ENCODE data around the gene SLF2. TPM values are rescaled to one million over a fixed set of nuclear protein-coding genes. Genes with fewer than 3 reads are reported as not detected.

The SLF2 gene
- total RNA-seq, 1 experiment from 2014 or later: 23.1 TPM

DNA sequence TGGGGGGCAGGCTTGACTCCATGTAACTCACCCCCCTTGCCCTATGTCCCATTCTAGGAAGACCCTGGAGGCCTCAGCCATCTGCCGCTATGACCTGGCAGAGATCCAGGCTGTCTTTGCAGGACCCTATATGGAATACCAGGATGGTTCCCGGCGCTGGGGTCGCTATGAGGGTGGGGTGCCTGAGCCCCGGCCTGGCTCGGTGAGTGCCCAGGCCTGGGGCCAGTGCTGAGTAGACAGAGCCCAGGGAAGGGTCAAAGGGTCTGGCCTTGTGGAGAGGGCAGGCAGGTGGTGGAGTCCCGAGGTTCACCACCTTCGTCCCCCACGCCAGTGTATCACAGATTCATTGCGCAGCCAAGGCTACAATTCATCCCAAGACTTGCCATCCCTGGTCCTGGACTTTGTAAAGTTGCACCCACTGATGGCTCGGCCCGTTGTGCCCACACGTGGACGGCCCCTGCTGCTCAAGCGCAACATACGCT, 67.1 kb downstream of the SLF2 start:
- Histone ChIP-seq H3K18ac (ENCODE audit: insufficient read length, low read depth, low read length) (no peak overlapping the region), H2BK15ac (ENCODE audit: low read depth, low read length) (no peak overlapping the region), H3K27me3 (ENCODE audit: insufficient read depth, low read length) (no peaks in the 10 kb centered on the region), H3K9me3 (ENCODE audit: control insufficient read depth, low read depth, low read length) (no peaks in the 10 kb centered on the region), H3K79me2 (ENCODE audit: insufficient read depth, low read length) (no peaks in the 10 kb centered on the region), H3K23me2 (ENCODE audit: insufficient read length, low read depth, low read length, poor library complexity, severe bottlenecking) (no peaks in the 10 kb centered on the region), H2BK5ac (ENCODE audit: insufficient read length, low read length) (no peak overlapping the region), H3K27ac (ENCODE audit: insufficient read length, low read depth, low read length) (no peak overlapping the region), H3K56ac (ENCODE audit: insufficient read length, low read depth, low read length) (no peak overlapping the region), H3K4ac (ENCODE audit: low read depth, low read length) (no peak overlapping the region), H2BK20ac (ENCODE audit: low read depth, low read length, poor library complexity, severe bottlenecking) (no peak overlapping the region), H3T11ph (ENCODE audit: low read length) (no peak overlapping the region), H3K23ac (ENCODE audit: insufficient read length, low read depth, low read length) (no peak overlapping the region), H4K8ac (replicated peaks; ENCODE audit: insufficient read length, low read depth, low read length) (no peak overlapping the region), H3K4me2 (ENCODE audit: insufficient read depth, insufficient read length, low read length) (no peak overlapping the region), H4K91ac (ENCODE audit: insufficient read length, low read depth, low read length) (no peak overlapping the region), H4K5ac (ENCODE audit: insufficient read length, low read depth, low read length) (no peak overlapping the region), H4K20me1 (ENCODE audit: control insufficient read depth, insufficient read depth, insufficient read length) (no peaks in the 10 kb centered on the region), H2AFZ (ENCODE audit: low read length) (no peak overlapping the region), H2BK120ac (ENCODE audit: low read depth, low read length, poor library complexity, severe bottlenecking) (no peak overlapping the region), H2BK12ac (ENCODE audit: insufficient read length, low read depth, low read length) (no peak overlapping the region), H3K9ac (ENCODE audit: extremely low read depth, insufficient read length, low read length) (no peak overlapping the region), H3K79me1 (ENCODE audit: insufficient read depth, low read depth, low read length, poor library complexity, severe bottlenecking) (no peaks in the 10 kb centered on the region), H2AK5ac (ENCODE audit: insufficient read length, low read length) (no peak overlapping the region), H3K4me1 (ENCODE audit: insufficient read depth, low read length) (no peaks in the 10 kb centered on the region), H3K14ac (ENCODE audit: insufficient read depth, low read length) (no peak overlapping the region)
- H3K36me3 Mint-ChIP-seq (ENCODE audit: insufficient read depth in 1 of 3, low read depth in 3 of 3): peaks cover 3 to 24% (median 21%) of the 10 kb centered on the region in 3 experiments; a peak in 5 of 7 replicates
- no peak for DNase-seq
- no peaks in the 10 kb centered on the region; a peak in 1 of 5 replicates for H3K9me3 Mint-ChIP-seq
- H3K27me3 Mint-ChIP-seq (ENCODE audit: low read depth): no peaks in the 10 kb centered on the region; the same call in 1 of the 2 replicates
- no peak overlapping the region for H3K4me3 Mint-ChIP-seq
- TF ChIP-seq, protein P1, sequence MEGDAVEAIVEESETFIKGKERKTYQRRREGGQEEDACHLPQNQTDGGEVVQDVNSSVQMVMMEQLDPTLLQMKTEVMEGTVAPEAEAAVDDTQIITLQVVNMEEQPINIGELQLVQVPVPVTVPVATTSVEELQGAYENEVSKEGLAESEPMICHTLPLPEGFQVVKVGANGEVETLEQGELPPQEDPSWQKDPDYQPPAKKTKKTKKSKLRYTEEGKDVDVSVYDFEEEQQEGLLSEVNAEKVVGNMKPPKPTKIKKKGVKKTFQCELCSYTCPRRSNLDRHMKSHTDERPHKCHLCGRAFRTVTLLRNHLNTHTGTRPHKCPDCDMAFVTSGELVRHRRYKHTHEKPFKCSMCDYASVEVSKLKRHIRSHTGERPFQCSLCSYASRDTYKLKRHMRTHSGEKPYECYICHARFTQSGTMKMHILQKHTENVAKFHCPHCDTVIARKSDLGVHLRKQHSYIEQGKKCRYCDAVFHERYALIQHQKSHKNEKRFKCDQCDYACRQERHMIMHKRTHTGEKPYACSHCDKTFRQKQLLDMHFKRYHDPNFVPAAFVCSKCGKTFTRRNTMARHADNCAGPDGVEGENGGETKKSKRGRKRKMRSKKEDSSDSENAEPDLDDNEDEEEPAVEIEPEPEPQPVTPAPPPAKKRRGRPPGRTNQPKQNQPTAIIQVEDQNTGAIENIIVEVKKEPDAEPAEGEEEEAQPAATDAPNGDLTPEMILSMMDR (conservative IDR thresholded peaks at IDR 0.05): no peak
- no peaks in the 10 kb centered on the region for H3K4me1 Mint-ChIP-seq
- H3K27ac Mint-ChIP-seq: no peak overlapping the region
- no CpG with 5 or more reads among the region's 16 CpGs for WGBS (ENCODE audit: extremely low coverage, insufficient read length, low lambda C conversion rate)

Data from H9 (cell line).